ENCODE data around the gene ANXA1. TPM values are rescaled to one million over a fixed set of nuclear protein-coding genes. Genes with fewer than 3 reads are reported as not detected.
"Not testable (repeated sequence)": the region's sequence is repeated elsewhere in the genome, so short reads cannot be mapped to it uniquely, and the experiment has no call there.

Gene ANXA1, protein sequence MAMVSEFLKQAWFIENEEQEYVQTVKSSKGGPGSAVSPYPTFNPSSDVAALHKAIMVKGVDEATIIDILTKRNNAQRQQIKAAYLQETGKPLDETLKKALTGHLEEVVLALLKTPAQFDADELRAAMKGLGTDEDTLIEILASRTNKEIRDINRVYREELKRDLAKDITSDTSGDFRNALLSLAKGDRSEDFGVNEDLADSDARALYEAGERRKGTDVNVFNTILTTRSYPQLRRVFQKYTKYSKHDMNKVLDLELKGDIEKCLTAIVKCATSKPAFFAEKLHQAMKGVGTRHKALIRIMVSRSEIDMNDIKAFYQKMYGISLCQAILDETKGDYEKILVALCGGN
- 1.1 and 3.1 TPM in 2 replicates for total RNA-seq
- long read RNA-seq, transcript ANXA1-201 (13 exons, 1,509 nt): major isoform, 6 of 7 reads
- long read RNA-seq, partial matches to known transcripts: 0 of 7 reads
- long read RNA-seq, other reads (novel, unspliced or antisense): 1 of 7 reads

DNA sequence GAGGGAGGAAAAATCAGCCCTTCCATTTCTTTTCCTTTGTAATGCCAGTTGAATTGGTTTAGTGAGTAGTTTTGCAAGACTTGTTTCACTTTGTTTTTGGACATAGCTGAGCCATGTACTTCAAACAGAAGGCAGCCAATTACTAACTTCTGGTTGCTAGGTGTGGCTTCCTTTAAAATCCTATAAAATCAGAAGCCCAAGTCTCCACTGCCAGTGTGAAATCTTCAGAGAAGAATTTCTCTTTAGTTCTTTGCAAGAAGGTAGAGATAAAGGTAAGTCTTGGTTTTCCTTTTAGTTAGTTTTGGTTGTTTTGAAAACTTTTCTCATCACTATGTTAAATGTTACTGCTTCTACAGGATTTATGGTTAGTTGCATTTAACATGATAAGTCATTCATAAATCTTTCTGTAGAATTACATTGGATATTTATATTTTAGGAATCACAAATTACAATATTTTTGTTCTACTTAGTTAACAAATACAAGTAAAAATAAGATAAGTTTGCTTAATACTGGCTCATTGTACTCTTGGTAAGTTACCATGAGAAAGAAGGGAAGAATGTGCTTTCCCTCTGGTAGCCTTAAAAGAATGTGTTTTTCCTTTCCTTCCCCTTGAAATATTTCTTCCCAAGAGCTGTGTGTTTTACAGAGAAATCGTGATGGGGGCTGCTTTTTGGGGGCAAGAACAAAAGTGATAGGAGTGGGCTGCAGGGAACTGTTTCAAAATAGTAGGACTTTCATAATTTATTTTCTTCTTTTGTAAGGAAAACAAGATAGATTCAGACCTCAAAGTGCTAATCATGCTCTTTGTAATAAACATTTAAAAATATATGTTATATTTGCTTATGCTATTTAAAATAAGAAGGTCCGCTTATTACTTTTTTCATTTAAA lies at the start of gene ANXA1:
Gene ANXA1, plus strand, starts transcription at position 213 of the 890 bp plus-strand sequence. CDS start 6,671 bp downstream, outside the sequence.
- Mint-ChIP-seq H3K27me3 (peaks cover 82% of the 10 kb centered on the region), H3K9me3 (ENCODE audit: low read depth) (no peaks in the 10 kb centered on the region)

DNA sequence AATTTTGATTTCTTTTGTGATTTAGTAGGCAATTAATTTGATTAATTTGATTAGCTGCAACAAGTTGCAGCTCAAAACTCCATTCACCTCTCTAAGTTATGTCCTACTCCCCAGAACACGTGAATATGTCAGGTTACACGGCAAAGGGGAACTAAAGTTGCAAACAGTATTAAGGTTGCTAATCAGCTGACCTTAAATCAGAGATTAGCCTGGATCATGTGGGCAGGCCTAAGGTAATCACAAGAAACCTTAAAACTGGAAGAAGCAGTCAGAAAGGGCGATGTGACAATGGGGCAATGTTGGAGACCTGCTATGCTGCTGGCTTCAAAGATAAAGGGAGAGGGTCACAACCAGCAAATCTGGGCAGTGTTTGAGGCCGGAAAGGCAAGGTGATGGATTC lies 47.3 kb upstream of the ANXA1 start:
- TF ChIP-seq, protein P1, sequence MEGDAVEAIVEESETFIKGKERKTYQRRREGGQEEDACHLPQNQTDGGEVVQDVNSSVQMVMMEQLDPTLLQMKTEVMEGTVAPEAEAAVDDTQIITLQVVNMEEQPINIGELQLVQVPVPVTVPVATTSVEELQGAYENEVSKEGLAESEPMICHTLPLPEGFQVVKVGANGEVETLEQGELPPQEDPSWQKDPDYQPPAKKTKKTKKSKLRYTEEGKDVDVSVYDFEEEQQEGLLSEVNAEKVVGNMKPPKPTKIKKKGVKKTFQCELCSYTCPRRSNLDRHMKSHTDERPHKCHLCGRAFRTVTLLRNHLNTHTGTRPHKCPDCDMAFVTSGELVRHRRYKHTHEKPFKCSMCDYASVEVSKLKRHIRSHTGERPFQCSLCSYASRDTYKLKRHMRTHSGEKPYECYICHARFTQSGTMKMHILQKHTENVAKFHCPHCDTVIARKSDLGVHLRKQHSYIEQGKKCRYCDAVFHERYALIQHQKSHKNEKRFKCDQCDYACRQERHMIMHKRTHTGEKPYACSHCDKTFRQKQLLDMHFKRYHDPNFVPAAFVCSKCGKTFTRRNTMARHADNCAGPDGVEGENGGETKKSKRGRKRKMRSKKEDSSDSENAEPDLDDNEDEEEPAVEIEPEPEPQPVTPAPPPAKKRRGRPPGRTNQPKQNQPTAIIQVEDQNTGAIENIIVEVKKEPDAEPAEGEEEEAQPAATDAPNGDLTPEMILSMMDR (IDR thresholded peaks at IDR 0.05; ENCODE audit: unreplicated experiment): no peak
- H3K27ac Mint-ChIP-seq: no peak overlapping the region
- peaks cover 36% of the 10 kb centered on the region for H3K27me3 Mint-ChIP-seq
- H3K4me1 Mint-ChIP-seq (ENCODE audit: low read depth): peaks cover 2% of the 10 kb centered on the region
- peaks cover 4% of the 10 kb centered on the region for H3K9me3 Mint-ChIP-seq (ENCODE audit: low read depth)
- H3K4me3 Mint-ChIP-seq (ENCODE audit: low read depth): no peak overlapping the region
- no peak for DNase-seq (ENCODE audit: low spot score, unreplicated experiment)
- peaks cover 2% of the 10 kb centered on the region for H3K36me3 Mint-ChIP-seq (ENCODE audit: insufficient read depth)

More for the DNA sequence above, at the start of gene ANXA1:
- DNase-seq (ENCODE audit: low spot score, unreplicated experiment): no peak
- Mint-ChIP-seq H3K36me3 (ENCODE audit: insufficient read depth) (no peaks in the 10 kb centered on the region), H3K27ac (no peak within 1 kb of the TSS), H3K4me1 (ENCODE audit: low read depth) (peaks cover 7% of the 10 kb centered on the region), H3K4me3 (ENCODE audit: low read depth) (no peak within 1 kb of the TSS)
- TF ChIP-seq, protein P1 (IDR thresholded peaks at IDR 0.05; ENCODE audit: unreplicated experiment): no peak

DNA sequence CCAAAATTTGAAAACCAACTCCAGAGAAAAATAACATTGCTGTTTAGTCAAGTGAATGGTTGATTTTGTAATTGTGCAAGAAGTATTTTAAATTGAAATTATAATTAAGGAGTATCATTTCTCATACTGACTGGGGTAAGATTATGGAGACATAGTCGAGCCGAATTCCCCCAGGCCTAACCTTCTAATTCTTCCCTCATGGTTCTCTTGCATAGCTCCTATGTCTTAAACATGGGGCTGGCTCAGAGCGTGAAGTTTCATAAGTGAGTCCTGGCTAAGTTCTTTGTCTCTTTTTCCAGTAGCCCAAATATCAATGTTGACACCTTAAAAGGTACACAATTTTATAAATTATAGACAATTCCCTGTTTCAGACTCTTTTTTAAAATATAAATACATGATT lies 46.7 kb upstream of the ANXA1 start:
- Mint-ChIP-seq H3K4me3 (ENCODE audit: low read depth) (no peak overlapping the region), H3K27me3 (peaks cover 36% of the 10 kb centered on the region), H3K4me1 (ENCODE audit: low read depth) (peaks cover 2% of the 10 kb centered on the region), H3K27ac (no peak overlapping the region), H3K9me3 (ENCODE audit: low read depth) (peaks cover 4% of the 10 kb centered on the region), H3K36me3 (ENCODE audit: insufficient read depth) (peaks cover 2% of the 10 kb centered on the region)
- TF ChIP-seq, protein P1 (IDR thresholded peaks at IDR 0.05; ENCODE audit: unreplicated experiment): no peak
- no peak for DNase-seq (ENCODE audit: low spot score, unreplicated experiment)

DNA sequence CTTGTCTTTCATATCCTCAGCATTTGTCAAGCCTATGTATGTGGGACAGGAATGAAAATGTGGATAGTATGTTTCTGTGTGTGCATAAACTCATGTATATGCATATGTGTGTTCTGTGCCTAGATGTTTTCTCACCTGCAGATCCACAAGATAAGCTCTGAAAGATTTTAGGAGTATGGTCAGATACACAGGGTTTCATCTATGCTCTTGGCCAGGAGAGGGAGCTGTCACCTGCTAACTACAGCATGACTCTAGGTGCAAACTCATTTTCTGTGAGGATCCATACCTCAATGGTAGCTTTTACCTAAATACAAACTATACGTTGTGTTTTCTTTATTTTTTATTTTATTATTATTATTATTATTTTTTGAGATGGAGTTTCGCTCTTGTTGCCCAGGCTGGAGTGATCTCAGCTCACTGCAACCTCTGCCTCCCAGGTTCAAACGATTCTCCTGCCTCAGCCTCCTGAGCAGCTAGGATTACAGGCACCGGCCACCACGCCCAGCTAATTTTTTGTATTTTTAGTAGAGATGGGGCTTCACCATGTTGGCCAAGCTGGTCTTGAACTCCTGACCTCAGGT lies 44.1 kb upstream of the ANXA1 start:
- not testable (repeated sequence) for H3K4me3 Mint-ChIP-seq (ENCODE audit: low read depth); H3K9me3 Mint-ChIP-seq (ENCODE audit: low read depth); H3K36me3 Mint-ChIP-seq (ENCODE audit: insufficient read depth); DNase-seq (ENCODE audit: low spot score, unreplicated experiment); H3K4me1 Mint-ChIP-seq (ENCODE audit: low read depth); H3K27ac Mint-ChIP-seq
- H3K27me3 Mint-ChIP-seq: peaks cover 27% of the 10 kb centered on the region
- TF ChIP-seq, protein P1 (IDR thresholded peaks at IDR 0.05; ENCODE audit: unreplicated experiment): peak; percentile 45

DNA sequence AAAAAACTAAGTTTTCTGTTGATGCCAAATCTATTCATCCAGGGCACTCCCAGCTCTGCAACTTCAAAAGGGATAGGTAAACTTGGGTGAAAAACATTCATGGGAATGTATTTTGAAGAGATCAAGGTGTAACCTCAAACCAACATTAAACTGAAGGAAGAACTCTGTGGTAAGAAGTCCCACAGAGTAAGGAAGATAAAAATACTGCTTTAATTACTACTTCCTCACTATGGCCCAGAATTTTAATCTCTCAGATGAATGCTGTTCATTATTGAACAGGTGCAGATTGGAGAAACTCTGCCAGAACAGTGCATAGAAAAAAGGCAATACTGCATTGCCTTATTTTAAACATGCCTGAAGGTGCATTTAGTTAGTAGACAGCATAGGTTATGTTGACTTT lies 37.6 kb upstream of the ANXA1 start:
- DNase-seq (ENCODE audit: low spot score, unreplicated experiment): no peak
- Mint-ChIP-seq H3K4me3 (ENCODE audit: low read depth) (no peak overlapping the region), H3K27me3 (peaks cover 56% of the 10 kb centered on the region), H3K4me1 (ENCODE audit: low read depth) (peaks cover 2% of the 10 kb centered on the region), H3K9me3 (ENCODE audit: low read depth) (peaks cover under 1% of the 10 kb centered on the region), H3K36me3 (ENCODE audit: insufficient read depth) (no peaks in the 10 kb centered on the region), H3K27ac (no peak overlapping the region)
- TF ChIP-seq, protein P1 (IDR thresholded peaks at IDR 0.05; ENCODE audit: unreplicated experiment): no peak
